DMS114 treated with DMSO at 0.1 percent for 48 hours (cell line): Measurements from ENCODE around the gene ADGRF5.

Source experiments
- DNase-seq: peaks from one replicate; lab custom pipeline; 2025; ENCODE audit not compliant: unreplicated experiment; lab: John Stamatoyannopoulos, UW

The ADGRF5 gene

DNA sequence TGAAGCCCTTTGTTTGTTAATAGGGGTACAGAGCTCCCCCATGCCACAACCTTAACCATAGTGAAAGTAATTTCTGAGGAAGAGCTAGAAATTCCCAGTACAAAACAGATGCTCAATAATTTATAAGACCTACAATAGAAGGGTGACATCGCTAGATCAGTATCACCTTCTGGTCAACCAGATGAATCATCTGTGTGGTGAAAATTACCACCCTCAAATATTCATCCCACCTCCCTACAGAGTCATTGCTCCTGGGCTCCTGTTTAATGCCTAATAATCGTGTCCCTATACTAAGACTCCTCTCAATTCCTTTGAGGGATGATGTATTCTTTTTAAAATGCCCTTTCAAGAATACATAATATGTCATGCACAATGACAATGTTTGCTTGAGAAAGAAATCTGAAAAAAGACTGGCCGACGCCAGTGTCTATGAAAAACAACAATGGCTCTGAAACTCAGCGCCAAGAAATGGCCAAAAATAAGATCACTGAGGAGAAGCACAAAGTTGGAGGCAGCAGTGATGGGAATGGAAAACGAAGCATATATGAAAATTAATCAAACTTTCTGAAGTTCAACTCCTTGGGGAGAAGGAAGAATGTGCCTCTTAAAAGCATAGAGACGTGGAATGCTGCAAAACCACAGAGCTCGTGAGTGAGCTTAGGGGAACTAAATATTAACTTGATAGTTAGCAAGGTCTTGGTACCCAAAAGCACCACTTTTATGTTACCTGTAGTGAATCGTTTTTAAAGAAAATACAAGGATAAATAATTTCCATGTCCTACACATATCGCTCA lies 11.0 kb upstream of the ADGRF5 start:
- DNase-seq = no peak

- no peak for DNase-seq
Measured at GRCh38 chr6:46931416-46931815, 9.7 kb upstream of the ADGRF5 start.

GRCh38 chr6:46930331-46930730 lies 8.6 kb upstream of the ADGRF5 start:
- DNase-seq = no peak

GRCh38 chr6:46927066-46927465 lies 5.3 kb upstream of the ADGRF5 start:
- no peak for DNase-seq

- DNase-seq = no peak
Measured at GRCh38 chr6:46926481-46926880, 4.7 kb upstream of the ADGRF5 start.

- DNase-seq = no peak
Measured at GRCh38 chr6:46925563-46926253, 4.0 kb upstream of the ADGRF5 start.

DNA sequence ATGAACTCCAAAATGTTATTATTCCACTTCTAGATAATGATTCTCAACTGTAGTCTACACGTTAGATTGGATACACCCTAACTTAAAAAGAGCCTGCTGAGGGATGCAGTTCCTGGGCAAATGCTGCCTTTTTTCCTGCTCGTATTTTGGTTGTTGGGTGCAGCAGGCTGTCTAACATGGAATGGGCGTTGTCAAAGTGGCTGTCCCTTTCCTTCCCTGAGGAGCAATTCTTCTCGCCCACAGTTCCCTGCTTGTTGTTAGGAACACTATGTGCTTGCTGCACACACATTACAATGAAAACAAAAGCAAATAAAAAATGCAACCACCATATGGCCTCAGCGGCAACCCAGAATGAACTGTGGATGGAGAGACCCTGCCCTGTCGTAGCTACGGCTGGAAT lies 1.7 kb upstream of the ADGRF5 start:
- no peak for DNase-seq

DNA sequence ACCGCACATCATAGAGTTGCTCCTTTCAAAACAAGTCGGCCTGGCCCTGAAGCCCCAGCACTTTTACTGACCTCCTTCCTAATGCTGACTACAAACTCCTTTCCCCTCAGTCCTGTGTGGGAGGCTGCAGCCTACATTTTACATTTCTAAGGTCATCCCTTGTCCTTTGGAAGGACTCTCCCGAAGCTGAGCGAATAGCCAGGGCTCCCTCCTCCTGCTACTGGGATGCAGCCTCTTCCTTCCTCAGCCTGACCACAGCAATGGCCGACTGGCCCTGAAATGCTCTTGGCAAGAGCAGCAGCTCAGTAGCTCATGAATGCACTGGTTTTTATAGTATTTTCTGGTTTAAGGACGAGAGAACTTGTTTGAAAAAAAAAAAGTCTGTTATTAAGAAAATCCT lies 679 bp downstream of the ADGRF5 start:
- no peak for DNase-seq

GRCh38 chr6:46918806-46919205 lies 2.9 kb downstream of the ADGRF5 start:
- DNase-seq = no peak

DNA sequence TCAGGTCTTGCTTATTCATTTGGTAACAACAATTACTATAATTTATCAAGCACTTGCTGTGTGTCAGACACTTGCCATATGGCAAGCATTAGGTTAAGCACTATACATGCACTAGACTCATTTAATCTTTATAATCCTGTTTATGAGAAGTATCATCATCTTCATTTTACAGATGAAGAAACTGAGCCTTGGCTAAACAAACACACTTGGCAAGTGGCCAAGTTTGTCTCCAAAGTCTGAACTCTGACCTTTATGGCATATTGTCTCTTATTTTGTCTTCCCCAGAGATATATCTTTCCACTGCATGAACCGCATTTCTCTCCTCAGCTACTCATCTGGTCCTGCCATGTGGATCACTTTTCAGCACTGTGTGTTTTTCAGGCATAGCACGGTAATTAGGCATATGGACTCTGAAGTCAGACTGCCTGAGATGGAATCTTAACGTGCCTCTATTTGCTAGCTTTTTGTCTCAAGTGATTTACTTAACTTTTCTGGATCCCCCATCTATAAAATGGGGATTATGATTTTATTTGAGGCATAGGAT lies 4.7 kb downstream of the ADGRF5 start:
- no peak for DNase-seq

DNA sequence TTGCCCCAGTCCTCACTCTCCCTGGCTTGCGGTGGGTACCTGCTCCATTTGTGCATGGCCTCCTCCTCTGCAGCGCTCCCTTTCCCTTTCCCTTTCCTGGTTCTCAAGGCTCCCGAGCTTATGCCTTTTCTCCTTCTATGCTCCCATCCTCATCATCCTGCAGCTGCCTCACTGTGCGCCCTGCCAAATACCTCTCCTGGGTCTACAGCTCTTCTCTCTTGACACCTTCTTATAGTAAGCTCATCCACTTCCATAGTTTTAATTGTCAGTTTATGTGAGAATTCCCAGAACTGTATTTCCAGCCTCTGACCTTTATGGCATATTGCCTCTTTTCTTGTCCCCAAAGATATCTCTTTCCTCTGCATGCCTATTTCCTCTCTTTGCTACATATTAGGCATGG lies 5.9 kb downstream of the ADGRF5 start:
- no peak for DNase-seq

- DNase-seq = no peak
Measured at GRCh38 chr6:46915380-46915779, 6.4 kb downstream of the ADGRF5 start.

DNA sequence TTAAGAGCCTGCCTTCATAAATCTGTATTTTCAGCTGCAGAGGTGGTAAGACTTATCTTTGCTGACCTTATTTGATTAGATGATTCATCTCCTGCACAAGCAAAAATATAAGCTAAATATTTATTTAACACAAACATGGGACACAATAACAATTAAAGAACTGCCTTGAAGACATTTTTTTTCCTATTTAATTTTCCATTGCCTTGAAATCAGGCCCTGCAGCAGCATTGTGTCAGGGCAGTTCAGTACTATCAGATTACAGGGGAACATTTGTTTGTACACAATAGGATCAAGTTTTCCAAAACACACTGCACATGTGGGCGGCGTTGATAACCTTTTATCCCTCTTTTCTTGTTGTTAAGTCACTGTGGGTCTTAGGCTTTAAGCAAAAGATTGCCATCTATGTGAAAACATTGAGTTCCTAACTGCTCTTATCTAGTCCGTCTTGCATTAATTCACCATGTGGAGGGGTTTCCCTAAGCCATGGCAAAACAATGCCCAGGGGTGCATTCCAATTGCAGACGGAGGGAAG lies 7.4 kb downstream of the ADGRF5 start:
- no peak for DNase-seq

GRCh38 chr6:46909371-46909770 lies 12.4 kb downstream of the ADGRF5 start:
- DNase-seq = no peak

GRCh38 chr6:46906776-46907175 lies 15.0 kb downstream of the ADGRF5 start:
- DNase-seq = no peak

GRCh38 chr6:46904117-46904516 lies 17.6 kb downstream of the ADGRF5 start:
- DNase-seq = no peak

DNA sequence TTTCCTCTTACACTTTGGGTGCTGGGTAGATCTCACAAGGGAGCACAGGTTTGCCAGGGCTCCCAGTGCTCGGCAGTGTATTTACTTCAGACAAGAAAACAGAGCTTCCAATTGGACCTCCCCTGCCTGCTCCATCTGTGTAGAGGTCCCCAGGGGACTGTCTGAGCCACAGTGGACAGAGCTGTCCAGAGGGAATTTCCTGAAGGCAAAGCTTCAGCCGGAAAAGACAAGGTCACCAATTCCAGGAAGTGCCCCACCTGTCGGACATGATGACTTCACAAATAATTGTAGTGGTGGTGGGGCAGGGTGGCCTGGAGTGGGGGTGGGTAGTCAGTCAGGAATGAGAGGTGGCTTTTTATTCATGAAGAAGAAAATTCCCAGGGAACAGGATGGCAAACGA lies 18.6 kb downstream of the ADGRF5 start:
- no peak for DNase-seq

- no peak for DNase-seq
Measured at GRCh38 chr6:46901882-46902314, 19.8 kb downstream of the ADGRF5 start.

DNA sequence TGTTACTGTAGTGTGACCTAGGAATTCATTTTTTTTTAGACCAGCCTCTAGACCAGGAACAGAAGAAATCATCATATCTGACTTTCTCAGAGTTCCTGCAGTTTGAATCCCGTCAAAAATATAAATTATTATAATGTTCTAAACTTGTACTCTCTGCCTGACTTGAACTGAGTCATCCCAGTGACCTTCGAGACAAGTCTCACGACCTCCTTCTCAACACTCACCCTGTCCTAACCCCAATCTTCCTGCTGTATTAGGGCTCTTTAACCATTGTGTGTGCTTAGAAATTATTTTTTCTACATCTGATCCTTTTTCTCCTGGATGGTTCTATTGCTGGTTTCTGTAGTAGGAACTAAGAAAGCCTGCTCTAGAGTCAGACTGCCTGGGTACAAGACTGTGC lies 21.5 kb downstream of the ADGRF5 start:
- DNase-seq = no peak

DNA sequence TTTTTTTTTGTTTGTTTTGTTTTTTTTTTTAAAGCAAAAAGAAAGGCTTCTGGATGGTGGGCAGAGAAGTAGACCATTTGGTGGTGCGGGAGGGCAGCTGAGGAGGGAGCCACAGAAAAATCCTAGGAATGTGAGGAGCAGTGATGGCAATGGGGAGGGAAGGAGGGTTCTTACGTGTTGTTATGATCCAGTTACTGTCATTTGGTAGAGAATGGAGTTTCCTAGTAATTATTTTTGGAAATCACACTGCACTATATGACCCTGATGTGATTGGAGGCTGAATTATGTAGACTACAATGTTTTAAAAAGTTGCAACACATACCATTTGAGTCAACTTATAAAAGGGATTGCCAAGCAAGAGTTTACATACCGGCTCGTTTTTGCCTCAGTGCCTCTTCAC lies 22.1 kb downstream of the ADGRF5 start:
- no peak for DNase-seq

GRCh38 chr6:46898006-46898405 lies 23.7 kb downstream of the ADGRF5 start:
- DNase-seq = no peak

- DNase-seq = no peak
Measured at GRCh38 chr6:46896871-46897270, 24.9 kb downstream of the ADGRF5 start.
